ENCODE measurements around the gene ANKRD9.
A peak's percentile ranks its signal among the peaks of the same experiment; 100 is the strongest.

ANKRD9 gene

DNA sequence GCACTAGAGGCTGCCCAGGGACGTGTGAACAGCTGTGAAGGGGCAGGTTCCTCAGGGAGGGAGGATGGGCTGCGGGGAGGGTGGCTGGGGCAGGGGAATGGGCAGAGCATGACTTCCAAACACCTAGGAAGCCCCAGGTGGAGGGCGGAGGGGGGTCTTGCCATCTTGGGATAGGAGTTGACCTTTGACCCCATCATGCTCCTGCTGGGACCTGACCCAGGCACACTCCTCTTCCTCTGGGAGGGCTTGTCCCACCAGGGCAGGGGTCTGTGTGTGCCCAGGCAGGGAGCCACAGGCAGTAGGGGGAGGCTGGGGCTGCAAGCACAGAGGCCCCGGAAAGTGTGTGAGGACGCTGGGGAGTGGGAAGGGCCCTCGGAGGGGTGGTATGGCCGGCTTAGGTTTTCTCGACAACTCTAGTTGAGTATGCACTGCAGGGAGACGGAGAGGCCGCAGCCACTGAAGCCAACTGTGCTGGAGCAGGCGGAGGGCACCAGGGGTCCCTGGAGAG is 3.3 kb upstream of the ANKRD9 start:
- Histone ChIP-seq H3K9me3 (ENCODE audit: severe bottlenecking) (no peaks in the 10 kb centered on the region), H3K4me3 (ENCODE audit: low read depth, low read length) (no peak overlapping the region), H3K27me3 (ENCODE audit: insufficient read depth, low read depth, severe bottlenecking) (no peaks in the 10 kb centered on the region), H3K36me3 (peaks cover 5% of the 10 kb centered on the region; the same call in 1 of the 2 replicates), H3K27ac (no peak overlapping the region)
- DNase-seq, result no peak
- TF ChIP-seq, protein P1, sequence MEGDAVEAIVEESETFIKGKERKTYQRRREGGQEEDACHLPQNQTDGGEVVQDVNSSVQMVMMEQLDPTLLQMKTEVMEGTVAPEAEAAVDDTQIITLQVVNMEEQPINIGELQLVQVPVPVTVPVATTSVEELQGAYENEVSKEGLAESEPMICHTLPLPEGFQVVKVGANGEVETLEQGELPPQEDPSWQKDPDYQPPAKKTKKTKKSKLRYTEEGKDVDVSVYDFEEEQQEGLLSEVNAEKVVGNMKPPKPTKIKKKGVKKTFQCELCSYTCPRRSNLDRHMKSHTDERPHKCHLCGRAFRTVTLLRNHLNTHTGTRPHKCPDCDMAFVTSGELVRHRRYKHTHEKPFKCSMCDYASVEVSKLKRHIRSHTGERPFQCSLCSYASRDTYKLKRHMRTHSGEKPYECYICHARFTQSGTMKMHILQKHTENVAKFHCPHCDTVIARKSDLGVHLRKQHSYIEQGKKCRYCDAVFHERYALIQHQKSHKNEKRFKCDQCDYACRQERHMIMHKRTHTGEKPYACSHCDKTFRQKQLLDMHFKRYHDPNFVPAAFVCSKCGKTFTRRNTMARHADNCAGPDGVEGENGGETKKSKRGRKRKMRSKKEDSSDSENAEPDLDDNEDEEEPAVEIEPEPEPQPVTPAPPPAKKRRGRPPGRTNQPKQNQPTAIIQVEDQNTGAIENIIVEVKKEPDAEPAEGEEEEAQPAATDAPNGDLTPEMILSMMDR (IDR thresholded peaks at IDR 0.05; ENCODE audit: low read depth, low read length), result no peak

DNA sequence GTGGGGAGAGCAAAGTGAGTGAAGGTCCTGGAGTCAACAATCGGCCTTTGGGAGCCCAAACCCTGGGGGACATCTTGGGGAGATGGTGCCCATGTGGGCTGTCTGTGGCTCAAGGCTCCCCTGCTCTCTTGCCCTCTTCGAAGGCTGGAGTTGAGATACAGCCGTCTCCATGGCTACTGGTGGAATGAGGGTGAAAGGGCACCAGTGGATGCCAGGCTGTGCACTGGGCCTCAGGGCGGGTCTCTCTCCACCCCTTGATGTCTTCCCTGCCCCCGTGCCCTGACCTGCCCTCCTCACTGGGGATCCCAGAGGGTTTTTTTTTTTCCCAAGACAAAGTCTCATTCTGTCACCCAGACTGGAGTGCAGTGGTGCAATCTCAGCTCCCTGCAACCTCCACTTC is 2.0 kb upstream of the ANKRD9 start:
- no peak overlapping the region for H3K4me3 ChIP-seq (ENCODE audit: low read depth, low read length)
- peaks cover 6% of the 10 kb centered on the region for H3K36me3 ChIP-seq
- DNase-seq, result no peak
- no peaks in the 10 kb centered on the region for H3K27me3 ChIP-seq (ENCODE audit: insufficient read depth, low read depth, severe bottlenecking)
- TF ChIP-seq, protein P1 (IDR thresholded peaks at IDR 0.05; ENCODE audit: low read depth, low read length), result no peak
- no peaks in the 10 kb centered on the region for H3K9me3 ChIP-seq (ENCODE audit: severe bottlenecking)
- no peak overlapping the region for H3K27ac ChIP-seq

DNA sequence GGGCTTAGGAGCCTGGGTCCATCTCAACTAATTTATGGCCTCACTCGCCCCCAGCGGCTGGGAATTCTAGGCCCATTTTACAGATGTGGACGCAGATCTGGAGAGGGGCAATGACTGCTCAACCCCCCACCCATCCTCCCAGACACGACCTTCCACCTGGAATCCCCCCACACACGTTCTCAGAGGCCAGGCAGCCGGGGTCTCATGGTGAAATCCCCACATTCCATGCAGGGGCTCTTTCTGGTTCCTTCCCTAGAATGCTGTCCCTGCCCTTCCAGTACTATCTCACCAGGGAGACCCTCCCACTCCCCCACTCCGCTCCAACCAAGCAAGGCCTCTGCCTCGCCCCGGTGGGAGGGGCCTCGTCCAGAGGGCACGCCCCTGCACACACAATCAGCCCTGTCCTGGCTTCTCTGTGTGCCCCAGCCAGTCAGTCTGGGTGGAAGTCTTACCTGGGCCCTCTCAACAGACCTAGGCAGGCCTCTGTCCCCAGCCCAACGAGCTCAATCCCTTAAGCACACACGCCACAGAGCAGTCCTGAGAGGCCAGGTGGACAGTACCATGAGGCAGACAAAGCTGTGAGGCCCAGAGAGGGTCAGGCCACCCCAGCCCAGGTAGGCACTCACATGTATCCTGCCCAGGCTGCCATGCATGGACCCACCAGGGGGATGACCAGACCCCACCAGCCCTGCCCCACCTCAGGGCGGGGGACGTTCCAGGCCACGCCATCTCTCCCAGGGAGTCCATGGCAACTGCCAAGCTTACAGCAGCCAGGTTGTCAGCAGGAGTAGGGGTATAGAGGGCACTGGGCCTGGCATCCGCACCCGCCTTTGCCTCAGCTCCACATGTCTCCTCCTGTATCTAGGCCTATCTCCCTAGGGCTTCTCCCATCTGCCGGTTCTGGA is 1.3 kb upstream of the ANKRD9 start:
- H3K36me3 ChIP-seq, result peaks cover 6% of the 10 kb centered on the region
- H3K4me3 ChIP-seq (ENCODE audit: low read depth, low read length), result peak overlapping the region; percentile 60
- no peak overlapping the region for H3K27ac ChIP-seq
- TF ChIP-seq, protein P1 (IDR thresholded peaks at IDR 0.05; ENCODE audit: low read depth, low read length), result no peak
- no peaks in the 10 kb centered on the region for H3K9me3 ChIP-seq (ENCODE audit: severe bottlenecking)
- no peaks in the 10 kb centered on the region for H3K27me3 ChIP-seq (ENCODE audit: insufficient read depth, low read depth, severe bottlenecking)
- DNase-seq, result peak; percentile 62

DNA sequence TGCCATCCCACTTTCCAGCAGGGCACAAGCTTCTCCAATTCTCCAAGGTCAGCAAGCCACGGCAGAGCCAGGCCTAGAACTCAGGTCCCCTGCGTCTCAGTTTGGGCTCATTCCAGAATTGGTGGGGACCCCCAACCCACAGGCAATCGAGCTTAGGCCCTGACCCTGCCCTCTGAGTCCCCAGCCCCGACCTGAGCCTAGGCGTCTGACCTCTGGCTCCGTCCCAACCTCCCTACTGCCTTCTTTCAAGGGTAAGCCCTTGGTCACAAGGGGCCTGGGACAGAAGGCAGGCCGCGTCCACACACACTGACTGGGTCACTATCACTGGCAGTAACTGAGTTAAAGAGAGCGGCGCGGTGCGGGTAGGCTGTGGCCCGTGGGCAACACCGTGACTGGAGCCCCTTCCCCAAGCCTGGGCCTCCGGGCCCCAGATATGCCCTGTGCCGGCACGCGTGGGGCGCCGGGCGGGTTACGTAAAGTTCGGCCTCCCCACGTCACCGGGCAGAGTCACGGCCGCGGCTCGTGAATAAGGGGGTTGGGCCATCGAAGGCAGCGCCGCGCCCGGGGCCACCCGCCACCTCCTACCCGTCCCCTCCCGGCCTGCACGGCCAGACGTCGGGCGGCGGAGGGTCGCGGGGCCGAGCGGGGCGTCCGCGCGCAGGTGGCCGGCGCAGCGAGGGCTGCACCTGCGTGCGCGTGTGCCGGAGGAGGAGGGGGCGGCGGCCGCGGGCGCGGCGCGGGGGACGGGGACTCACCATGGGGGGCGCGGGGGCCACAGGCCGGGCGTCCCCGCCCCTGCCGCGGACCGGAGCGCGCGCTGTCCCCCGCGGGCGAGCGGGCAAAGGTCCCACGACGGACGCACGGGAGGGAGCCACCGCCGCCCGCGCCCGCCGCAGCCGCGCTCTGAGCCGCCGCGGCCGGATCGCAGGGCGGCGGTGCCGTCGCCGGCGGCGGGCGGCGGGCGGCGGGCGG is 516 bp downstream of the ANKRD9 start:
- Histone ChIP-seq H3K27ac (no peak overlapping the region), H3K27me3 (ENCODE audit: insufficient read depth, low read depth, severe bottlenecking) (no peaks in the 10 kb centered on the region), H3K4me3 (ENCODE audit: low read depth, low read length) (peak overlapping the region; percentile 67), H3K36me3 (peaks cover 6% of the 10 kb centered on the region), H3K9me3 (ENCODE audit: severe bottlenecking) (no peaks in the 10 kb centered on the region)
- TF ChIP-seq, protein P1 (IDR thresholded peaks at IDR 0.05; ENCODE audit: low read depth, low read length), result no peak
- no peak for DNase-seq

DNA sequence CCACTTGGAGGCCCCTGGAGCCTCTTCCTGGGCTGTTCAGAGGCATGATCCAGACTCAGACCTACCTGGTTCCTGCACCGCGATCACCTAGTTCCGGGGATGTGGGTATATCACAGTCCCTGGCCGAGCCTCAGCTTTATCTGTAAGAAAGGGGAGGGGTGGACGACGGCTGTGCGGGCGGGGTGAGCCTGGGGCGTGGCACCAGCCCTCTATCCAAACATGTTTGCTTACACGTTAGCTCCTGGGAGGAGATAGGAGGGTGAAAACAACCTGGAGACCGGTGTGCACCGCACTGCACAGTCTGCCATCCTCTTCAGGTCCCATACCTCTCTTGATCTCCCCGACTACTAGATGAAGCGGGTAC is 1.2 kb downstream of the ANKRD9 start:
- DNase-seq, result no peak

More for the DNA sequence above, 1.2 kb downstream of the ANKRD9 start:
- no peak overlapping the region for H3K27ac ChIP-seq
- no peaks in the 10 kb centered on the region for H3K9me3 ChIP-seq (ENCODE audit: severe bottlenecking)
- H3K27me3 ChIP-seq (ENCODE audit: insufficient read depth, low read depth, severe bottlenecking), result no peaks in the 10 kb centered on the region
- peak overlapping the region; percentile 67; the same call in 1 of the 2 replicates for H3K4me3 ChIP-seq (ENCODE audit: low read depth, low read length)
- peaks cover 6% of the 10 kb centered on the region for H3K36me3 ChIP-seq
- TF ChIP-seq, protein P1 (IDR thresholded peaks at IDR 0.05; ENCODE audit: low read depth, low read length), result no peak

Data from WERI-Rb-1 (cell line).